HepG2 (cell line): ENCODE data around the gene RABGGTA. TPM values are rescaled to one million over a fixed set of nuclear protein-coding genes. Genes with fewer than 3 reads are reported as not detected.

Source experiments
- ATM ChIP-seq: fragments of 450-650 bp; IDR thresholded peaks from 2 replicates; pipeline ENCODE4 v1.7.1; 2017; ENCODE audit warnings: mild to moderate bottlenecking, borderline replicate concordance
- CENPT ChIP-seq: sonication (generic); formaldehyde crosslinking; IDR thresholded peaks from 2 replicates; pipeline ENCODE4 v1.8.0; 2022; ENCODE audit warnings: low read depth, mild to moderate bottlenecking, moderate library complexity, missing genetic modification reagents
- HMG20A ChIP-seq: IDR thresholded peaks from 2 replicates; pipeline ENCODE4 v1.6.1; 2016; ENCODE audit warnings: borderline replicate concordance
- HNF4G ChIP-seq, 2 experiments: sonication (generic) in 1 of 2; formaldehyde crosslinking in 1 of 2; IDR thresholded peaks; 2 replicates each; pipeline versions ENCODE4 v1.4.0 to v1.6.1; 2011 to 2020; ENCODE audit warnings: borderline replicate concordance in 2 of 2, low read depth in 2 of 2, mild to moderate bottlenecking in 2 of 2, low read length in 1 of 2, missing genetic modification reagents in 1 of 2, moderate library complexity in 1 of 2
- HNRNPL ChIP-seq: fragments of 200-400 bp; formaldehyde crosslinking; IDR thresholded peaks from 2 replicates; pipeline ENCODE4 v1.6.1; 2017; ENCODE audit warnings: mild to moderate bottlenecking, low read depth, low read length
- JUN ChIP-seq: sonication (generic); formaldehyde crosslinking; IDR thresholded peaks from 2 replicates; pipeline ENCODE4 v1.4.0; 2020; ENCODE audit warnings: mild to moderate bottlenecking, missing genetic modification reagents
- KDM5B ChIP-seq: sonication (generic); formaldehyde crosslinking; IDR thresholded peaks from 2 replicates; pipeline ENCODE4 v1.4.0; 2020; ENCODE audit warnings: missing genetic modification reagents, mild to moderate bottlenecking, borderline replicate concordance
- KLF12 ChIP-seq: sonication (generic); formaldehyde crosslinking; IDR thresholded peaks from 2 replicates; pipeline ENCODE4 v1.4.0; 2020; ENCODE audit warnings: missing genetic modification reagents, borderline replicate concordance
- MEIS2 ChIP-seq: sonication (generic); formaldehyde crosslinking; IDR thresholded peaks from 2 replicates; pipeline ENCODE4 v1.9.0; 2021; ENCODE audit warnings: mild to moderate bottlenecking, missing genetic modification reagents
- NRL ChIP-seq: sonication (generic); formaldehyde crosslinking; IDR thresholded peaks from 2 replicates; pipeline ENCODE4 v1.5.0; 2020; ENCODE audit warnings: missing genetic modification reagents, mild to moderate bottlenecking, moderate library complexity, borderline replicate concordance
- POLR2AphosphoS2 ChIP-seq: IDR thresholded peaks from 2 replicates; pipeline ENCODE4 v1.6.1; 2011; ENCODE audit warnings: low read depth, low read length, improper control_type of control experiment
- POLR2AphosphoS5 ChIP-seq: IDR thresholded peaks from 2 replicates; pipeline ENCODE4 v1.6.1; 2012; ENCODE audit warnings: low read depth, low read length
- SRF ChIP-seq: IDR thresholded peaks from 2 replicates; pipeline ENCODE4 v1.6.1; 2011; ENCODE audit warnings: mild to moderate bottlenecking, low read depth, low read length, moderate library complexity
- TP53 ChIP-seq: sonication (generic); formaldehyde crosslinking; conservative IDR thresholded peaks from 2 replicates; pipeline ENCODE4 v1.4.0; 2020; ENCODE audit warnings: missing genetic modification reagents
- U2AF1 ChIP-seq: fragments of 200-400 bp; formaldehyde crosslinking; optimal IDR thresholded peaks from 2 replicates; pipeline ENCODE3; 2017; ENCODE audit warnings: mild to moderate bottlenecking, low read depth, low read length
- ZFP82 ChIP-seq: sonication (generic); formaldehyde crosslinking; IDR thresholded peaks from 2 replicates; pipeline ENCODE4 v1.5.1; 2020; ENCODE audit warnings: mild to moderate bottlenecking, missing genetic modification reagents, borderline replicate concordance
- ZNF232 ChIP-seq: sonication (generic); formaldehyde crosslinking; IDR thresholded peaks from 2 replicates; pipeline ENCODE4 v1.4.0; 2020; ENCODE audit warnings: missing genetic modification reagents, borderline replicate concordance
- ZNF441 ChIP-seq: sonication (generic); formaldehyde crosslinking; IDR thresholded peaks from 2 replicates; pipeline ENCODE4 v1.7.0; 2021; ENCODE audit warnings: missing genetic modification reagents, borderline replicate concordance
- ZNF547 ChIP-seq: sonication (generic); formaldehyde crosslinking; IDR thresholded peaks from 2 replicates; pipeline ENCODE4 v1.5.1; 2020; ENCODE audit warnings: mild to moderate bottlenecking, missing genetic modification reagents
- ZNF556 ChIP-seq: sonication (generic); formaldehyde crosslinking; IDR thresholded peaks from 2 replicates; pipeline ENCODE4 v1.4.0; 2020; ENCODE audit warnings: mild to moderate bottlenecking, missing genetic modification reagents, borderline replicate concordance
- ZNF589 ChIP-seq: sonication (generic); formaldehyde crosslinking; conservative IDR thresholded peaks from 2 replicates; pipeline ENCODE4 v1.8.0; 2022; ENCODE audit warnings: mild to moderate bottlenecking, moderate library complexity, missing genetic modification reagents
- ZNF598 ChIP-seq: sonication (generic); formaldehyde crosslinking; IDR thresholded peaks from 2 replicates; pipeline ENCODE4 v1.5.1; 2020; ENCODE audit warnings: mild to moderate bottlenecking, missing genetic modification reagents, borderline replicate concordance
- ZNF883 ChIP-seq: sonication (generic); formaldehyde crosslinking; IDR thresholded peaks from 2 replicates; pipeline ENCODE4 v1.5.1; 2020; ENCODE audit warnings: mild to moderate bottlenecking, missing genetic modification reagents; ENCODE audit errors: not compliant biosample characterization
- polyA plus RNA-seq, 8 experiments: library from polyadenylated mRNA; depleted of rRNA in 3 of 8; stranded (reverse) in 7 of 8; unstranded in 1 of 8; fragments of >200 nt; fragmentation: Illumina TruSeq in 4 of 8; extraction: Trizol in 4 of 8; gene quantifications; 2 replicates each; pipeline versions ENCODE4 v1.2.1 to v1.2.3, GENCODE V29; 2011 to 2016; ENCODE audit warnings: low read depth in 4 of 8, missing spikeins in 1 of 8, mixed read lengths in 1 of 8; ENCODE audit not compliant: insufficient read depth in 1 of 8
- total RNA-seq, 5 experiments: library from RNA; depleted of rRNA; stranded (reverse); fragments of >200 nt; fragmentation: Illumina TruSeq; extraction: Trizol; gene quantifications; 2 replicates each; pipeline ENCODE4 v1.2.3, GENCODE V29; 2016; ENCODE audit warnings: low read depth in 1 of 5
- TF ChIP-seq, protein P1 (sequence below): sonication (generic); formaldehyde crosslinking; IDR thresholded peaks from 2 replicates; pipeline ENCODE4 v1.5.1; 2020; ENCODE audit warnings: mild to moderate bottlenecking, moderate library complexity, missing genetic modification reagents
- TF ChIP-seq, protein P2 (sequence below): fragments of 450-650 bp; IDR thresholded peaks from 2 replicates; pipeline ENCODE4 v1.6.1; 2016
- TF ChIP-seq, protein P3 (sequence below): sonication (generic); formaldehyde crosslinking; IDR thresholded peaks from 2 replicates; pipeline ENCODE4 v1.8.0; 2022; ENCODE audit warnings: missing genetic modification reagents, mild to moderate bottlenecking, moderate library complexity, borderline replicate concordance

RABGGTA gene
- total and polyA plus RNA-seq, 2 of the 13 experiments (the other 11 are each of a cell fraction or from before 2014, with no cell fraction given) = 57.9 to 90.8 TPM

DNA sequence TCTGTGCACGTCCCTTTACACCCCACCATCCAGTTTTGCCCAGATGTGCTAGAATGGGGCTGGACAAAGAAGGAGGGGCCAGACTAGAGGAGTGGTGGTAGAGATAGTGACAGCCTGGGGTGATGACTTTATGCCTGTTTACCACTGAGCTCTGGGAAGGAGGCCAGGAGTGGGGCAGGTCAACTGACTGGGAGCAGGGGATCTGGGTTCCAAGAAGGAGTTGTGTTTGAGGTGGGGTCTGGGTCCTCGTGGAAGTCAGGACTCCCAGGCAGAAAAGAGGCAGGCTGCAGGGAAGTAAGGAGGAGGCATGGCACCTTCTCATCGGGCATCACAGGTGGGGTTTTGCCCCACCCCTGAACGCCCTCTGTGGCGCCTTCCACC lies 38.9 kb upstream of the RABGGTA start (continued):
- TF ChIP-seq, protein P1, sequence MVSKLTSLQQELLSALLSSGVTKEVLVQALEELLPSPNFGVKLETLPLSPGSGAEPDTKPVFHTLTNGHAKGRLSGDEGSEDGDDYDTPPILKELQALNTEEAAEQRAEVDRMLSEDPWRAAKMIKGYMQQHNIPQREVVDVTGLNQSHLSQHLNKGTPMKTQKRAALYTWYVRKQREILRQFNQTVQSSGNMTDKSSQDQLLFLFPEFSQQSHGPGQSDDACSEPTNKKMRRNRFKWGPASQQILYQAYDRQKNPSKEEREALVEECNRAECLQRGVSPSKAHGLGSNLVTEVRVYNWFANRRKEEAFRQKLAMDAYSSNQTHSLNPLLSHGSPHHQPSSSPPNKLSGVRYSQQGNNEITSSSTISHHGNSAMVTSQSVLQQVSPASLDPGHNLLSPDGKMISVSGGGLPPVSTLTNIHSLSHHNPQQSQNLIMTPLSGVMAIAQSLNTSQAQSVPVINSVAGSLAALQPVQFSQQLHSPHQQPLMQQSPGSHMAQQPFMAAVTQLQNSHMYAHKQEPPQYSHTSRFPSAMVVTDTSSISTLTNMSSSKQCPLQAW (CRISPR knock-in tag) = peak; percentile 35; the same call in 1 of the 2 replicates
- TF ChIP-seq JUN = 0 out of 2 replicates have a peak, but pooled peaks have one; percentile 31
- TF ChIP-seq HNRNPL = no peak
- no peak for TF ChIP-seq KLF12 (CRISPR knock-in tag)
- TF ChIP-seq POLR2AphosphoS5 = peak; percentile 23; the same call in 1 of the 2 replicates
- no peak for TF ChIP-seq U2AF1
- peak; percentile 38; the same call in 1 of the 2 replicates for TF ChIP-seq KDM5B (CRISPR knock-in tag)
- TF ChIP-seq, protein P2, sequence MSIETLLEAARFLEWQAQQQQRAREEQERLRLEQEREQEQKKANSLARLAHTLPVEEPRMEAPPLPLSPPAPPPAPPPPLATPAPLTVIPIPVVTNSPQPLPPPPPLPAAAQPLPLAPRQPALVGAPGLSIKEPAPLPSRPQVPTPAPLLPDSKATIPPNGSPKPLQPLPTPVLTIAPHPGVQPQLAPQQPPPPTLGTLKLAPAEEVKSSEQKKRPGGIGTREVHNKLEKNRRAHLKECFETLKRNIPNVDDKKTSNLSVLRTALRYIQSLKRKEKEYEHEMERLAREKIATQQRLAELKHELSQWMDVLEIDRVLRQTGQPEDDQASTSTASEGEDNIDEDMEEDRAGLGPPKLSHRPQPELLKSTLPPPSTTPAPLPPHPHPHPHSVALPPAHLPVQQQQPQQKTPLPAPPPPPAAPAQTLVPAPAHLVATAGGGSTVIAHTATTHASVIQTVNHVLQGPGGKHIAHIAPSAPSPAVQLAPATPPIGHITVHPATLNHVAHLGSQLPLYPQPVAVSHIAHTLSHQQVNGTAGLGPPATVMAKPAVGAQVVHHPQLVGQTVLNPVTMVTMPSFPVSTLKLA = no peak
- TF ChIP-seq POLR2AphosphoS2 = 0 out of 2 replicates have a peak, but pooled peaks have one; percentile 58
- no peak for TF ChIP-seq HNF4G (IDR thresholded peaks at IDR 0.05; ENCODE audit: borderline replicate concordance, low read depth, low read length)
- TF ChIP-seq HNF4G (CRISPR knock-in tag; IDR thresholded peaks at IDR 0.05; ENCODE audit: borderline replicate concordance, low read depth) = no peak
- no peak for TF ChIP-seq SRF
- 0 out of 2 replicates have a peak, but pooled peaks have one; percentile 36 for TF ChIP-seq ZNF598 (CRISPR knock-in tag)
- no peak for TF ChIP-seq ZNF232
- TF ChIP-seq ZNF441 = no peak
- TF ChIP-seq CENPT (CRISPR knock-in tag) = no peak
- TF ChIP-seq MEIS2 (CRISPR knock-in tag) = no peak
- 0 out of 2 replicates have a peak, but pooled peaks have one; percentile 46 for TF ChIP-seq ZNF547
- peak; percentile 25; the same call in 1 of the 2 replicates for TF ChIP-seq NRL (CRISPR knock-in tag)
- TF ChIP-seq ZNF556 = 0 out of 2 replicates have a peak, but pooled peaks have one; percentile 11
- no peak for TF ChIP-seq ZFP82 (CRISPR knock-in tag)
- TF ChIP-seq HMG20A = no peak
- TF ChIP-seq ATM = no peak
- TF ChIP-seq TP53 (CRISPR knock-in tag) = no peak
- peak; percentile 48 for TF ChIP-seq ZNF883
- TF ChIP-seq ZNF589 (CRISPR knock-in tag) = no peak
- TF ChIP-seq, protein P3, sequence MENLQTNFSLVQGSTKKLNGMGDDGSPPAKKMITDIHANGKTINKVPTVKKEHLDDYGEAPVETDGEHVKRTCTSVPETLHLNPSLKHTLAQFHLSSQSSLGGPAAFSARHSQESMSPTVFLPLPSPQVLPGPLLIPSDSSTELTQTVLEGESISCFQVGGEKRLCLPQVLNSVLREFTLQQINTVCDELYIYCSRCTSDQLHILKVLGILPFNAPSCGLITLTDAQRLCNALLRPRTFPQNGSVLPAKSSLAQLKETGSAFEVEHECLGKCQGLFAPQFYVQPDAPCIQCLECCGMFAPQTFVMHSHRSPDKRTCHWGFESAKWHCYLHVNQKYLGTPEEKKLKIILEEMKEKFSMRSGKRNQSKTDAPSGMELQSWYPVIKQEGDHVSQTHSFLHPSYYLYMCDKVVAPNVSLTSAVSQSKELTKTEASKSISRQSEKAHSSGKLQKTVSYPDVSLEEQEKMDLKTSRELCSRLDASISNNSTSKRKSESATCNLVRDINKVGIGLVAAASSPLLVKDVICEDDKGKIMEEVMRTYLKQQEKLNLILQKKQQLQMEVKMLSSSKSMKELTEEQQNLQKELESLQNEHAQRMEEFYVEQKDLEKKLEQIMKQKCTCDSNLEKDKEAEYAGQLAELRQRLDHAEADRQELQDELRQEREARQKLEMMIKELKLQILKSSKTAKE (CRISPR knock-in tag) = no peak
